HepG2 (cell line): Measurements from ENCODE around the gene ZNF174. TPM values are rescaled to one million over a fixed set of nuclear protein-coding genes. Genes with fewer than 3 reads are reported as not detected.

ENCODE experiments used
- AKNA ChIP-seq: sonication (generic); formaldehyde crosslinking; IDR thresholded peaks from 2 replicates; pipeline ENCODE4 v1.4.0; 2020; ENCODE audit warnings: missing genetic modification reagents, borderline replicate concordance
- ARHGAP35 ChIP-seq: sonication (generic); formaldehyde crosslinking; IDR thresholded peaks from 2 replicates; pipeline ENCODE4 v1.9.0; 2022; ENCODE audit warnings: mild to moderate bottlenecking, inconsistent platforms, moderate library complexity, missing genetic modification reagents, borderline replicate concordance
- FOXO4 ChIP-seq: sonication (generic); formaldehyde crosslinking; conservative IDR thresholded peaks from 2 replicates; pipeline ENCODE4 v1.8.1; 2023; ENCODE audit warnings: missing genetic modification reagents
- HIC2 ChIP-seq: sonication (generic); formaldehyde crosslinking; IDR thresholded peaks from 2 replicates; pipeline ENCODE4 v1.9.0; 2022; ENCODE audit warnings: low read depth, missing genetic modification reagents
- IRX3 ChIP-seq: sonication (generic); formaldehyde crosslinking; IDR thresholded peaks from 2 replicates; pipeline ENCODE4 v1.8.1; 2023; ENCODE audit warnings: mild to moderate bottlenecking, low read depth, missing genetic modification reagents, borderline replicate concordance
- KMT2B ChIP-seq: IDR thresholded peaks from 2 replicates; pipeline ENCODE4 v1.6.1; 2016; ENCODE audit warnings: missing genetic modification reagents, missing compliant biosample characterization
- MXD4 ChIP-seq: IDR thresholded peaks from 2 replicates; pipeline ENCODE4 v1.6.1; 2016; ENCODE audit warnings: mild to moderate bottlenecking, missing biosample characterization, missing genetic modification reagents
- SPEN ChIP-seq: sonication (generic); formaldehyde crosslinking; IDR thresholded peaks from 2 replicates; pipeline ENCODE4 v1.5.1; 2020; ENCODE audit warnings: low read depth, mild to moderate bottlenecking, missing genetic modification reagents
- YY1 ChIP-seq: IDR thresholded peaks from 2 replicates; pipeline ENCODE4 v1.6.1; 2011; ENCODE audit warnings: low read length, low read depth, moderate library complexity, mild to moderate bottlenecking; ENCODE audit not compliant: insufficient read depth, insufficient replicate concordance
- ZBTB1 ChIP-seq: sonication (generic); formaldehyde crosslinking; IDR thresholded peaks from 2 replicates; pipeline ENCODE4 v1.4.0; 2020; ENCODE audit warnings: missing genetic modification reagents, borderline replicate concordance
- ZBTB7B ChIP-seq: sonication (generic); formaldehyde crosslinking; IDR thresholded peaks from 2 replicates; pipeline ENCODE4 v1.4.0; 2020; ENCODE audit warnings: missing genetic modification reagents
- ZNF101 ChIP-seq: sonication (generic); formaldehyde crosslinking; IDR thresholded peaks from 2 replicates; pipeline ENCODE4 v1.4.0; 2020; ENCODE audit warnings: mild to moderate bottlenecking, low read depth, missing genetic modification reagents, borderline replicate concordance
- ZNF24 ChIP-seq: fragments of 450-650 bp; IDR thresholded peaks from 2 replicates; pipeline ENCODE4 v1.6.1; 2017; ENCODE audit warnings: antibody characterized with exemption, mild to moderate bottlenecking
- ZNF484 ChIP-seq: sonication (generic); formaldehyde crosslinking; IDR thresholded peaks from 2 replicates; pipeline ENCODE4 v1.5.1; 2020; ENCODE audit warnings: mild to moderate bottlenecking, low read depth, missing genetic modification reagents, borderline replicate concordance
- ZNF510 ChIP-seq: sonication (generic); formaldehyde crosslinking; IDR thresholded peaks from 2 replicates; pipeline ENCODE4 v1.4.0; 2020; ENCODE audit warnings: low read depth, mild to moderate bottlenecking, missing genetic modification reagents
- ZNF597 ChIP-seq: sonication (generic); formaldehyde crosslinking; IDR thresholded peaks from 2 replicates; pipeline ENCODE4 v1.5.0; 2020; ENCODE audit warnings: missing genetic modification reagents
- polyA plus RNA-seq, 8 experiments: library from polyadenylated mRNA; depleted of rRNA in 3 of 8; stranded (reverse) in 7 of 8; unstranded in 1 of 8; fragments of >200 nt; fragmentation: Illumina TruSeq in 4 of 8; extraction: Trizol in 4 of 8; gene quantifications; 2 replicates each; pipeline versions ENCODE4 v1.2.1 to v1.2.3, GENCODE V29; 2011 to 2016; ENCODE audit warnings: low read depth in 4 of 8, missing spikeins in 1 of 8, mixed read lengths in 1 of 8; ENCODE audit not compliant: insufficient read depth in 1 of 8
- total RNA-seq, 5 experiments: library from RNA; depleted of rRNA; stranded (reverse); fragments of >200 nt; fragmentation: Illumina TruSeq; extraction: Trizol; gene quantifications; 2 replicates each; pipeline ENCODE4 v1.2.3, GENCODE V29; 2016; ENCODE audit warnings: low read depth in 1 of 5
- TF ChIP-seq, protein P1 (sequence below): IDR thresholded peaks from 2 replicates; pipeline ENCODE4 v1.6.1; 2016; ENCODE audit warnings: missing compliant biosample characterization, missing genetic modification reagents, borderline replicate concordance

Gene ZNF174
- total and polyA plus RNA-seq, 2 of the 13 experiments (the other 11 are each of a cell fraction or from before 2014, with no cell fraction given): 8.3 to 10.6 TPM

GRCh38 chr16:3443108-3444031, 42.4 kb downstream of the ZNF174 start, which contains the start of the genes NAA60 and ZNF597 (continued):
- TF ChIP-seq ZNF101 (CRISPR knock-in tag) (no peak), ZBTB1 (CRISPR knock-in tag) (no peak), IRX3 (CRISPR knock-in tag) (no peak), AKNA (no peak), ARHGAP35 (CRISPR knock-in tag) (no peak), ZNF484 (CRISPR knock-in tag) (no peak), ZBTB7B (CRISPR knock-in tag) (0 out of 2 replicates have a peak, but pooled peaks have one; percentile 25), ZNF24 (no peak), ZNF510 (no peak), HIC2 (CRISPR knock-in tag) (no peak), KMT2B (CRISPR knock-in tag) (no peak), MXD4 (peak; percentile 52; the same call in 1 of the 2 replicates), YY1 (no peak), FOXO4 (CRISPR knock-in tag) (no peak), ZNF597 (CRISPR knock-in tag) (no peak), SPEN (CRISPR knock-in tag) (no peak)
- TF ChIP-seq, protein P1, sequence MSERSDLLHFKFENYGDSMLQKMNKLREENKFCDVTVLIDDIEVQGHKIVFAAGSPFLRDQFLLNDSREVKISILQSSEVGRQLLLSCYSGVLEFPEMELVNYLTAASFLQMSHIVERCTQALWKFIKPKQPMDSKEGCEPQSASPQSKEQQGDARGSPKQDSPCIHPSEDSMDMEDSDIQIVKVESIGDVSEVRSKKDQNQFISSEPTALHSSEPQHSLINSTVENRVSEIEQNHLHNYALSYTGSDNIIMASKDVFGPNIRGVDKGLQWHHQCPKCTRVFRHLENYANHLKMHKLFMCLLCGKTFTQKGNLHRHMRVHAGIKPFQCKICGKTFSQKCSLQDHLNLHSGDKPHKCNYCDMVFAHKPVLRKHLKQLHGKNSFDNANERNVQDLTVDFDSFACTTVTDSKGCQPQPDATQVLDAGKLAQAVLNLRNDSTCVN (CRISPR knock-in tag): no peak
